ENCODE data around the gene IL15RA.

- TF ChIP-seq, protein P1, sequence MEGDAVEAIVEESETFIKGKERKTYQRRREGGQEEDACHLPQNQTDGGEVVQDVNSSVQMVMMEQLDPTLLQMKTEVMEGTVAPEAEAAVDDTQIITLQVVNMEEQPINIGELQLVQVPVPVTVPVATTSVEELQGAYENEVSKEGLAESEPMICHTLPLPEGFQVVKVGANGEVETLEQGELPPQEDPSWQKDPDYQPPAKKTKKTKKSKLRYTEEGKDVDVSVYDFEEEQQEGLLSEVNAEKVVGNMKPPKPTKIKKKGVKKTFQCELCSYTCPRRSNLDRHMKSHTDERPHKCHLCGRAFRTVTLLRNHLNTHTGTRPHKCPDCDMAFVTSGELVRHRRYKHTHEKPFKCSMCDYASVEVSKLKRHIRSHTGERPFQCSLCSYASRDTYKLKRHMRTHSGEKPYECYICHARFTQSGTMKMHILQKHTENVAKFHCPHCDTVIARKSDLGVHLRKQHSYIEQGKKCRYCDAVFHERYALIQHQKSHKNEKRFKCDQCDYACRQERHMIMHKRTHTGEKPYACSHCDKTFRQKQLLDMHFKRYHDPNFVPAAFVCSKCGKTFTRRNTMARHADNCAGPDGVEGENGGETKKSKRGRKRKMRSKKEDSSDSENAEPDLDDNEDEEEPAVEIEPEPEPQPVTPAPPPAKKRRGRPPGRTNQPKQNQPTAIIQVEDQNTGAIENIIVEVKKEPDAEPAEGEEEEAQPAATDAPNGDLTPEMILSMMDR (IDR thresholded peaks at IDR 0.05), result no peak
- TF ChIP-seq EZH2 (IDR thresholded peaks at IDR 0.05; ENCODE audit: borderline replicate concordance, insufficient read depth, low read depth, low read length, poor library complexity, severe bottlenecking), result no peak
Observed at GRCh38 chr10:5940807-5941218, 36.5 kb downstream of the IL15RA start.

Data from B cell (primary cell).